Uterus (tissue), 4 donors: ENCODE measurements around the gene MTG1. TPM values are rescaled to one million over a fixed set of nuclear protein-coding genes. Genes with fewer than 3 reads are reported as not detected.
A peak's percentile ranks its signal among the peaks of the same experiment; 100 is the strongest.

Source experiments
- DNase-seq, 2 donors: peaks; one replicate each; pipeline ENCODE4 v3.0.0-alpha.2; 2019 to 2020
- H3K27ac ChIP-seq, 2 donors: fragments of 200-600 bp; sonication (generic); 1 replicate in 1 of 2; 2 replicates in 1 of 2; pipeline ENCODE4 v1.5.1; 2016 to 2018
- H3K27me3 ChIP-seq, 2 donors: fragments of 200-600 bp; sonication (generic); one replicate each; pipeline ENCODE4 v1.5.1; 2018 to 2019; ENCODE audit warnings: control low read depth in 1 of 2
- H3K36me3 ChIP-seq, 2 donors: fragments of 200-600 bp; sonication (generic); one replicate each; pipeline ENCODE4 v1.5.1; 2019; ENCODE audit warnings: control low read depth in 1 of 2
- H3K4me1 ChIP-seq, 2 donors: fragments of 200-600 bp; sonication (generic); one replicate each; pipeline ENCODE4 v1.5.1; 2018 to 2019; ENCODE audit warnings: control low read depth in 1 of 2
- H3K4me3 ChIP-seq, 2 donors: fragments of 200-600 bp; sonication (generic); 1 replicate in 1 of 2; 2 replicates in 1 of 2; pipeline ENCODE4 v1.5.1; 2018 to 2019; ENCODE audit warnings: mild to moderate bottlenecking in 1 of 2
- H3K9me3 ChIP-seq, 2 donors: fragments of 200-600 bp; sonication (generic); one replicate each; pipeline ENCODE4 v1.5.1; 2019; ENCODE audit warnings: control low read depth in 1 of 2
- POLR2A ChIP-seq, 2 donors: fragments of 450-650 bp; IDR thresholded peaks; one replicate each; pipeline ENCODE4 v1.6.1; 2016; ENCODE audit warnings: antibody characterized with exemption in 2 of 2, mild to moderate bottlenecking in 1 of 2, moderate library complexity in 1 of 2
- intact Hi-C: fragments of 100-400 bp; cut with DNase I; formaldehyde crosslinking; loops from one replicate; pipeline ENCODE4 v1.15.1; 2023; ENCODE audit warnings: low total_unique reads
- total RNA-seq, 4 donors: library from RNA; depleted of rRNA in 3 of 4; stranded (reverse); fragments of >200 nt in 3 of 4; gene quantifications; one replicate each; pipeline versions ENCODE4 v1.1.0 to v1.2.4, GENCODE V29; 2014 to 2023
- TF ChIP-seq, protein P1 (sequence below), 4 experiments: fragments of 200-600 bp in 2 of 4; fragments of 450-650 bp in 2 of 4; sonication (generic) in 2 of 4; IDR thresholded peaks; one replicate each; pipeline ENCODE4 v1.5.1; 2016 to 2019; ENCODE audit warnings: antibody characterized with exemption in 4 of 4, mild to moderate bottlenecking in 2 of 4, moderate library complexity in 1 of 4
- donor health status: DM: yes; HTN: yes; CAD: no.

The MTG1 gene
- total RNA-seq, 4 donors from 2014 or later: 14.6 to 50.1 (median 32.6) TPM

DNA sequence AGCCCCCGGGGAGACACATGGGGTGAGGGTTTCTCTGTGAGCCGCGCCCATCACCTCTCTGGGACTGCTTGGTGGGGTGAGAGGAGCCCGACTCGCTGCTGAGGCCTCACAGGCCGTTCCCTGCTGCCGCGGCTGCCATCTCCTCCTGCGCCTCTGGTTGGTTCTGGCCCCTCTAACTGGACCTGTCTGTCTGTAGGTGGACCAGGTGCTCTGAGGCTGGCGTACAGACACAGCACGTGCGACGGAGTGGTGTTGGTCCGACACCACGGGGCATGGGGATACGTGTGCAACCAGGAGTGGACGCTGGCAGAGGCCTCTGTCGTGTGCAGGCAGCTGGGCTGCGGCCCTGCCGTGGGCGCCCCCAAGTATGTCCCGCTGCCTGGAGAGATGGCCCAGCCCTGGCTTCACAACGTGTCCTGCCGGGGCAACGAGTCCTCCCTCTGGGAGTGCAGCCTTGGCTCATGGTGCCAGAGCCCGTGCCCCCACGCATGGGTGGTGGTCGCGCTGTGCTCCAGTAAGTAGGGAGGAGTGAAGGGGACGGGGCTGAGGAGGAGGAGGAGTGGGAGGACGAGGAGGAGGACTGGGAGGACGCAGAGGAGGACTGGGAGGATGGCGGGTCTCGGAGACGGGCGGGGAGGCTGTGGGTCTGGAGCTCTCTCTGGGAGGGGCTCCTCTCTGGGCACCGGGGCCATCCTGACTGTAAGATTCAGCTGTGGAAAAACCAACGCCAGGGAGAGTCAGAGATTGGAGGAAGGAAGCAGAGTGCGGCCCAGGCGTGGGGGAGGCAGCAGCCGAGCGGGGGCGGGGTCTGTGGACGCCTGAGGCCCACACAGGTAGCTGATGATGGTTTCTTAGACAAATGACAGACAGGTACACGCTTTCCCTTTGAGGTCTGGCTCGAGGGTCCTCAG, 62.3 kb downstream of the MTG1 start:
- Histone ChIP-seq H3K27ac (no peak overlapping the region), H3K4me1 (no peaks in the 10 kb centered on the region), H3K27me3 (no peaks in the 10 kb centered on the region), H3K4me3 (no peak overlapping the region), H3K36me3 (no peaks in the 10 kb centered on the region), H3K9me3 (no peaks in the 10 kb centered on the region)
- peak in 1 of 2 donors; percentile 9 for DNase-seq
- TF ChIP-seq POLR2A (IDR thresholded peaks at IDR 0.05): no peak
- TF ChIP-seq, protein P1, sequence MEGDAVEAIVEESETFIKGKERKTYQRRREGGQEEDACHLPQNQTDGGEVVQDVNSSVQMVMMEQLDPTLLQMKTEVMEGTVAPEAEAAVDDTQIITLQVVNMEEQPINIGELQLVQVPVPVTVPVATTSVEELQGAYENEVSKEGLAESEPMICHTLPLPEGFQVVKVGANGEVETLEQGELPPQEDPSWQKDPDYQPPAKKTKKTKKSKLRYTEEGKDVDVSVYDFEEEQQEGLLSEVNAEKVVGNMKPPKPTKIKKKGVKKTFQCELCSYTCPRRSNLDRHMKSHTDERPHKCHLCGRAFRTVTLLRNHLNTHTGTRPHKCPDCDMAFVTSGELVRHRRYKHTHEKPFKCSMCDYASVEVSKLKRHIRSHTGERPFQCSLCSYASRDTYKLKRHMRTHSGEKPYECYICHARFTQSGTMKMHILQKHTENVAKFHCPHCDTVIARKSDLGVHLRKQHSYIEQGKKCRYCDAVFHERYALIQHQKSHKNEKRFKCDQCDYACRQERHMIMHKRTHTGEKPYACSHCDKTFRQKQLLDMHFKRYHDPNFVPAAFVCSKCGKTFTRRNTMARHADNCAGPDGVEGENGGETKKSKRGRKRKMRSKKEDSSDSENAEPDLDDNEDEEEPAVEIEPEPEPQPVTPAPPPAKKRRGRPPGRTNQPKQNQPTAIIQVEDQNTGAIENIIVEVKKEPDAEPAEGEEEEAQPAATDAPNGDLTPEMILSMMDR (IDR thresholded peaks at IDR 0.05): no peak
- intact Hi-C loops: no loop called here

DNA sequence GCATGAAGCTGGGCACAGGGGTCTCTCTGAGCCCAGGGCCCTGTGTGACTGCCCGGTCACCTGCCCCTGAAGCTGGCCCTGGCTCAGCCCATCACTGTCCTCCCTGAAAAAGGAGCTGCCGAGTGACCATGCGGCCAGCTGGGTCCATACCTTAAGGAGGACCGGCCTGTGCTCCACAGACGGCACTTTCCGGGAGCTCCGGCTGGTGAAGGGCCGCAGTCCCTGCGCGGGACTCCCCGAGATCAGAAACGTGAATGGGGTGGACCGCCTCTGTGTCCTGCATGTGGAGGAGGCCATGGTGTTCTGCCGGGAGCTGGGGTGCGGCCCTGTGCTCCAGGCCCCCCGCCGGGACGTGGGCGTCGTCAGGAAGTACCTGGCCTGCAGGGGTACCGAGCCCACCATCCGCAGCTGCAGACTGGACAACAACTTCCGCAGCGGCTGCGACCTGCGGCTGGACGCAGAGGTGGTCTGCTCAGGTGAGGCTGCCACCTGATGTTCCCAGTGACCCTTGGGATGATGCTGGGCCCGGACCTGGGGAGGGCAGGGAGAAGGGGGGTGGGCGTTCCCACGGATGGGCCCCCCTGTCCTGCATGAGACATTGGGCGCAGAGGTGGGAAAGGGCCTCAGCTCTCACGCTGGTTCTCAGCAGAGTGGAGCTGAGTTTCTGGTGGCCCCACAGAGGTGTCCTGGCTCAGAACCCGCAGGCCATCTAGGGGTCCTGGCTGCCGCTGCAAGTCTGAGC, 63.3 kb downstream of the MTG1 start:
- no peak for TF ChIP-seq POLR2A (IDR thresholded peaks at IDR 0.05)
- TF ChIP-seq, protein P1 (IDR thresholded peaks at IDR 0.05): no peak
- intact Hi-C loops: no loop called here
- H3K27ac ChIP-seq: no peak overlapping the region
- H3K4me3 ChIP-seq: no peak overlapping the region
- no peaks in the 10 kb centered on the region for H3K9me3 ChIP-seq
- H3K27me3 ChIP-seq: no peaks in the 10 kb centered on the region
- peak in 1 of 2 donors; percentile 7 for DNase-seq
- no peaks in the 10 kb centered on the region for H3K4me1 ChIP-seq
- H3K36me3 ChIP-seq: no peaks in the 10 kb centered on the region

DNA sequence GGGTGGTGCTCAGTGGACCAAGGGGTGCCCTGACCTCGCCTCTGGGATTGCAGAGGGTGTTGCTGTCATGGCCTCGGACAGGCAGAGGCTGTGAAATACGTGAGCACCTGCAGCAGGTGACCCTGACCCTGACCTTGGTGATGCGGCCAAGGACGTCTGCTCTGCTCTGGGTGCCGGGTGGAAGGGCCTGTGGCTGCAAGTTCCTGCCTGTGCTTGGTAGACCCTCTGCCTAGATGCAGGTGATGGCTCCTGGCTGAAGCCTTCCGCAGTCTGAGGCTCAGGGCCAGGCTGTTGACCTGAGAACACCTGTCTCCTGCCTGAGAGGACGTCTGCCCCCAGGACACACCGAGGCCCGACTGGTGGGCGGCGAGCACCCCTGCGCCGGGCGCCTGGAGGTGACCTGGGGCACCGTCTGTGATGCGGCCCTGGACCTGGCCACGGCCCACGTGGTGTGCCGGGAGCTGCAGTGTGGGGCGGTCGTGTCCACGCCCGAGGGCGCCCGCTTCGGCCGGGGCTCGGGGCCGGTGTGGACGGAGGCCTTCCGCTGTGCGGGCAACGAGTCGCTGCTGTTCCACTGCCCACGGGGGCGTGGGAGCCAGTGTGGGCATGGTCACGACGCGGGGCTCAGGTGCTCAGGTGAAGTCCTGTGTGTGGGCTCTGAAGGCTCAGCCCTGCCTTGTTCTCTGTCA, 64.2 kb downstream of the MTG1 start:
- no peaks in the 10 kb centered on the region for H3K27me3 ChIP-seq
- DNase-seq: peak in 1 of 2 donors; percentile 7
- H3K36me3 ChIP-seq: no peaks in the 10 kb centered on the region
- intact Hi-C loops: no loop called here
- H3K9me3 ChIP-seq: no peaks in the 10 kb centered on the region
- H3K27ac ChIP-seq: no peak overlapping the region
- H3K4me3 ChIP-seq: no peak overlapping the region
- no peak for TF ChIP-seq POLR2A (IDR thresholded peaks at IDR 0.05)
- TF ChIP-seq, protein P1 (IDR thresholded peaks at IDR 0.05): no peak
- no peaks in the 10 kb centered on the region for H3K4me1 ChIP-seq

DNA sequence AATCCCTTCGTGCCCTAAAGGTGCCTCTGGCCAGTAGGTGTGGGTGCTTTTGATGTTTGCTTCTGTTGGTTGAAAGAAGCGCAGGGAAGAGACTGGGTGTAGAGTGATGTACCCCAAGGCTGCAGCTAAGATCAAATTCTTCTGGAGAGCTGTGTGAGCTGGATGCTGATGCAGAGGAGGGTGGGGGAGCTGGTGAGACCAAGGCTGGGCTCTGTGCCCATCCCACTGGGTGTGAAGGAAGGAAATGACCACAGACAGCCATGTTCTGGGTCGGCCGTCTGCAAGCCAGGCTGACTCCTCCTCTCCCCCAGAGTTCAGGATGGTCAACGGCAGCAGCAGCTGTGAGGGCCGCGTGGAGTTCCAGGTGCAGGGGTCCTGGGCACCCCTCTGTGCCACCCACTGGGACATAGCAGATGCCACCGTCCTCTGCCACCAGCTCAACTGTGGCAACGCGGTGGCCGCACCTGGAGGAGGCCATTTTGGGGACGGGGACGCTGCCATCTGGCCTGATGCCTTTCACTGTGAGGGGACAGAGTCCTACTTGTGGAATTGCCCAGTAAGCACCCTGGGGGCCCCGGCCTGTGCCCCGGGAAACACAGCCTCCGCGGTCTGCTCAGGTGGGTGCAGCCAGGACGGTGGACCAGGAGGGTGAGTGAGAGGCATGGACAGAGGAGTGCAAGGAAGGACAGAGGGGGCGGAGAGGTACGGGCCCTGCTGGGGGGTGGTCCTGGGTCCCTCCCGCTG, 64.9 kb downstream of the MTG1 start:
- Histone ChIP-seq H3K9me3 (no peaks in the 10 kb centered on the region), H3K4me3 (no peak overlapping the region), H3K36me3 (no peaks in the 10 kb centered on the region), H3K4me1 (no peaks in the 10 kb centered on the region), H3K27me3 (no peaks in the 10 kb centered on the region), H3K27ac (no peak overlapping the region)
- intact Hi-C loops: no loop called here
- peak in 1 of 2 donors; percentile 7 for DNase-seq
- no peak for TF ChIP-seq POLR2A (IDR thresholded peaks at IDR 0.05)
- TF ChIP-seq, protein P1 (IDR thresholded peaks at IDR 0.05): no peak
